Panc1 (cell line): ENCODE data around the gene TMEM178A.

Experiments used
- SIN3A ChIP-seq: IDR thresholded peaks from 2 replicates; pipeline ENCODE4 v1.6.1; 2012; ENCODE audit warnings: low read depth, mild to moderate bottlenecking, low read length, moderate library complexity, borderline replicate concordance; ENCODE audit not compliant: insufficient read depth
- TF ChIP-seq, protein P1 (sequence below): fragments of 450-650 bp; IDR thresholded peaks from 2 replicates; pipeline ENCODE4 v1.5.1; 2017; ENCODE audit warnings: mild to moderate bottlenecking
- TF ChIP-seq, protein P2 (sequence below), 2 experiments: IDR thresholded peaks; 2 replicates each; pipeline ENCODE4 v1.6.1; 2011 to 2012; ENCODE audit warnings: low read depth in 2 of 2, control low read depth in 1 of 2, low read length in 1 of 2, mild to moderate bottlenecking in 1 of 2, moderate library complexity in 1 of 2; ENCODE audit not compliant: insufficient read depth in 1 of 2

DNA sequence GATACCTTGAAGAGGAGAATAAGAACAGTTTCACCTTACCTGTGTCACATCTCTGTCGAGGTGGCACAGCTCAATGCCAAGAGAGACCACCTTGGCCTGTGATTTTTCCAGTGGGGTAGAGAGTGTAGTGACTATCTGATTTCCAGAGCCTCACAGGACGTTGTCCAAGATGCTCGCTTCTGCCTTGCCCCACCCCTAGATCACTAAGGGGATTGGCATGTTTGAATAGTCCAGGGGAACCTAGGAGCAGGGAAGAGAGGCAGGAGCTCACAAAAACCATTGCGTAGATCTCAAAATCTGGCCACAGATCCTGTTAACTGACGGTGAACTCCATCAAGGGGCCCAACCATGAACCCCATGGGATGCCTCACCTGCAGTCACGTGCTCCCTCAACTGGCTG is 24.2 kb downstream of the TMEM178A start:
- TF ChIP-seq, protein P1, sequence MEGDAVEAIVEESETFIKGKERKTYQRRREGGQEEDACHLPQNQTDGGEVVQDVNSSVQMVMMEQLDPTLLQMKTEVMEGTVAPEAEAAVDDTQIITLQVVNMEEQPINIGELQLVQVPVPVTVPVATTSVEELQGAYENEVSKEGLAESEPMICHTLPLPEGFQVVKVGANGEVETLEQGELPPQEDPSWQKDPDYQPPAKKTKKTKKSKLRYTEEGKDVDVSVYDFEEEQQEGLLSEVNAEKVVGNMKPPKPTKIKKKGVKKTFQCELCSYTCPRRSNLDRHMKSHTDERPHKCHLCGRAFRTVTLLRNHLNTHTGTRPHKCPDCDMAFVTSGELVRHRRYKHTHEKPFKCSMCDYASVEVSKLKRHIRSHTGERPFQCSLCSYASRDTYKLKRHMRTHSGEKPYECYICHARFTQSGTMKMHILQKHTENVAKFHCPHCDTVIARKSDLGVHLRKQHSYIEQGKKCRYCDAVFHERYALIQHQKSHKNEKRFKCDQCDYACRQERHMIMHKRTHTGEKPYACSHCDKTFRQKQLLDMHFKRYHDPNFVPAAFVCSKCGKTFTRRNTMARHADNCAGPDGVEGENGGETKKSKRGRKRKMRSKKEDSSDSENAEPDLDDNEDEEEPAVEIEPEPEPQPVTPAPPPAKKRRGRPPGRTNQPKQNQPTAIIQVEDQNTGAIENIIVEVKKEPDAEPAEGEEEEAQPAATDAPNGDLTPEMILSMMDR = no peak
- TF ChIP-seq SIN3A = no peak
- TF ChIP-seq, protein P2, sequence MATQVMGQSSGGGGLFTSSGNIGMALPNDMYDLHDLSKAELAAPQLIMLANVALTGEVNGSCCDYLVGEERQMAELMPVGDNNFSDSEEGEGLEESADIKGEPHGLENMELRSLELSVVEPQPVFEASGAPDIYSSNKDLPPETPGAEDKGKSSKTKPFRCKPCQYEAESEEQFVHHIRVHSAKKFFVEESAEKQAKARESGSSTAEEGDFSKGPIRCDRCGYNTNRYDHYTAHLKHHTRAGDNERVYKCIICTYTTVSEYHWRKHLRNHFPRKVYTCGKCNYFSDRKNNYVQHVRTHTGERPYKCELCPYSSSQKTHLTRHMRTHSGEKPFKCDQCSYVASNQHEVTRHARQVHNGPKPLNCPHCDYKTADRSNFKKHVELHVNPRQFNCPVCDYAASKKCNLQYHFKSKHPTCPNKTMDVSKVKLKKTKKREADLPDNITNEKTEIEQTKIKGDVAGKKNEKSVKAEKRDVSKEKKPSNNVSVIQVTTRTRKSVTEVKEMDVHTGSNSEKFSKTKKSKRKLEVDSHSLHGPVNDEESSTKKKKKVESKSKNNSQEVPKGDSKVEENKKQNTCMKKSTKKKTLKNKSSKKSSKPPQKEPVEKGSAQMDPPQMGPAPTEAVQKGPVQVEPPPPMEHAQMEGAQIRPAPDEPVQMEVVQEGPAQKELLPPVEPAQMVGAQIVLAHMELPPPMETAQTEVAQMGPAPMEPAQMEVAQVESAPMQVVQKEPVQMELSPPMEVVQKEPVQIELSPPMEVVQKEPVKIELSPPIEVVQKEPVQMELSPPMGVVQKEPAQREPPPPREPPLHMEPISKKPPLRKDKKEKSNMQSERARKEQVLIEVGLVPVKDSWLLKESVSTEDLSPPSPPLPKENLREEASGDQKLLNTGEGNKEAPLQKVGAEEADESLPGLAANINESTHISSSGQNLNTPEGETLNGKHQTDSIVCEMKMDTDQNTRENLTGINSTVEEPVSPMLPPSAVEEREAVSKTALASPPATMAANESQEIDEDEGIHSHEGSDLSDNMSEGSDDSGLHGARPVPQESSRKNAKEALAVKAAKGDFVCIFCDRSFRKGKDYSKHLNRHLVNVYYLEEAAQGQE (IDR thresholded peaks at IDR 0.05; ENCODE audit: insufficient read depth in 1 of 2, low read depth in 2 of 2, low read length in 1 of 2) = no peak
